Gastroesophageal sphincter (tissue), 3 donors: Measurements from ENCODE around the gene RIMS1.

Experiments used
- EP300 ChIP-seq: sonication (generic); formaldehyde crosslinking; IDR thresholded peaks from one replicate; pipeline ENCODE4 v1.6.1; 2017; ENCODE audit warnings: antibody characterized with exemption, mild to moderate bottlenecking
- TF ChIP-seq, protein P1 (sequence below), 4 experiments: fragments of 200-600 bp in 2 of 4; fragments of 450-650 bp in 2 of 4; sonication (generic) in 1 of 4; IDR thresholded peaks; one replicate each; pipeline ENCODE4 v1.5.1; 2017 to 2019; ENCODE audit warnings: antibody characterized with exemption in 4 of 4, mild to moderate bottlenecking in 2 of 4, moderate library complexity in 2 of 4

DNA sequence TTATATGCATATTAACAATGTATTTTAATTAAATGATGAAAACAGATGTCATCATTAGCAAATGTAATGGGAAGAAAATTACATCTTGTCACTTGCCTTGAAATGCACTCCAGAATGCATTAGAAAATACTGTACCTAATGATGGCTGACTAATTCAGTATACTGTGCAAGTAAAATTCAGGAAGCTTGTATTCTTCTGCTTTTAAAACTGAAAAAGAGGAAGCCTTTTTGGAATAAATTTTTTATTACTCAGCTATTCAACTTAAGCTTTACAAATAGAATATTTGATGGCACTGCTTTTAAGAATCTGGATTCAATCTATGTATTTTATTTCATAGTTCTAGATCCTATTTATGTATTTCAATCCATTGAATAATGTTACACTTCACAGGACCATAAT lies 195.5 kb downstream of the RIMS1 start:
- TF ChIP-seq, protein P1, sequence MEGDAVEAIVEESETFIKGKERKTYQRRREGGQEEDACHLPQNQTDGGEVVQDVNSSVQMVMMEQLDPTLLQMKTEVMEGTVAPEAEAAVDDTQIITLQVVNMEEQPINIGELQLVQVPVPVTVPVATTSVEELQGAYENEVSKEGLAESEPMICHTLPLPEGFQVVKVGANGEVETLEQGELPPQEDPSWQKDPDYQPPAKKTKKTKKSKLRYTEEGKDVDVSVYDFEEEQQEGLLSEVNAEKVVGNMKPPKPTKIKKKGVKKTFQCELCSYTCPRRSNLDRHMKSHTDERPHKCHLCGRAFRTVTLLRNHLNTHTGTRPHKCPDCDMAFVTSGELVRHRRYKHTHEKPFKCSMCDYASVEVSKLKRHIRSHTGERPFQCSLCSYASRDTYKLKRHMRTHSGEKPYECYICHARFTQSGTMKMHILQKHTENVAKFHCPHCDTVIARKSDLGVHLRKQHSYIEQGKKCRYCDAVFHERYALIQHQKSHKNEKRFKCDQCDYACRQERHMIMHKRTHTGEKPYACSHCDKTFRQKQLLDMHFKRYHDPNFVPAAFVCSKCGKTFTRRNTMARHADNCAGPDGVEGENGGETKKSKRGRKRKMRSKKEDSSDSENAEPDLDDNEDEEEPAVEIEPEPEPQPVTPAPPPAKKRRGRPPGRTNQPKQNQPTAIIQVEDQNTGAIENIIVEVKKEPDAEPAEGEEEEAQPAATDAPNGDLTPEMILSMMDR (IDR thresholded peaks at IDR 0.05): no peak
- no peak for TF ChIP-seq EP300
